Non-pigmented ciliary epithelial cell (primary cell): ENCODE data around the gene DNAJC22.
"Not testable (repeated sequence)": the region's sequence is repeated elsewhere in the genome, so short reads cannot be mapped to it uniquely, and the experiment has no call there.

Source experiments
- DNase-seq: peaks from one replicate; pipeline ENCODE4 v3.0.0-alpha.2; 2010; ENCODE audit warnings: low read depth

DNAJC22 gene

DNA sequence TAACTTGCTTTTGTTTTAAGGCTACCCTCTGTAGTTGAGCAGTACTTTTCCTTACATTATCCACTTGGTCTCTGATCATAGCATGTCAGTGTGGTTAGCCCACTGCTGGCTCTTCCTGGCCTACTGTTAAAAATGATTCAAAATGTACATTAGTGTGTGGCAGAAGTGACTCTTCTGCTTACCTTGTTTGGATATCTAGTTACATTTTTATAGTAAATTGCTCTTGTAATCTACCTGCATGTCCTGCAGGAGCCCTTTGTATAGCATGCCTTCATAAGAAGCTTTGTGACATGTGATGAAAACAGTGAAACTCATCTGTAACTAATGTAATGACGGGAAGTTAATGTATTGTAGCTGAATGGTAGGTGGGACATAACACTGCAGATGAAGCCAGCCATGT lies 28.7 kb downstream of the DNAJC22 start:
- no peak for DNase-seq

DNA sequence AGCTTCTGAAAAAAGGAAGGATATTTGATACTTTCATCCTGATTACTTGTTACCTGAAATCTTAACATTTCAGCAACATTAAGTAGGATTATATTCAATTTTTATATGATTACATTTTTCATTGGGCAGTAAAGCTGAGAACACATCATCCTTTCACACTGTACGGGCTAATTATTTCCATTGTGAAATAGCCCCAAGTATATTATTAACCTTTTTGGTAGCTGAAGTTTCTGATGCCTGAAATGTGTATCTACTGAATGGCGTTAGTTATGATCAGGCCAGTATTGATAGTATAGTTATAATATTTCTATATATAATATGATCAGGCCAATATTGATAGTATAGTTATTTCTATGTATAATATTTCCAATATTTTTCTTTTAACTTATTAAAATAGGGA lies 30.7 kb downstream of the DNAJC22 start:
- DNase-seq = no peak

DNA sequence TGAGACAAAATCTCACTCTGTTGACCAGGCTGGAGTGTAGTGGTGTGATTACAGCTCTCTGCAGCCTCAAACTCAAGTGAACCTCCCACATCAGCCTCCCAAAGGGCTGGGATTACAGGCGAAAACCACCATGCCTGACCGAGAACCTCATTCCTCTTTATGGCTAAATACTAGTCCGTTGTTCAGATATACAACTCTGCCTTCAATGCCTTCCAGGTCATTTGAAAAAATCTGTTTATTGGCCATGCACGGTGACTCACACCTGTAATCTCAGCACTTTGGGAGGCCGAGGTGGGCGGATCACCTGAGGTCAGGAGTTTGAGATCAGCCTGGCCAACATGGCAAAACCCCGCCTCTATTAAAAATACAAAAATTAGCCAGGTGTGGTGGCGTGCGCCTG lies 33.5 kb downstream of the DNAJC22 start:
- not testable (repeated sequence) for DNase-seq

DNA sequence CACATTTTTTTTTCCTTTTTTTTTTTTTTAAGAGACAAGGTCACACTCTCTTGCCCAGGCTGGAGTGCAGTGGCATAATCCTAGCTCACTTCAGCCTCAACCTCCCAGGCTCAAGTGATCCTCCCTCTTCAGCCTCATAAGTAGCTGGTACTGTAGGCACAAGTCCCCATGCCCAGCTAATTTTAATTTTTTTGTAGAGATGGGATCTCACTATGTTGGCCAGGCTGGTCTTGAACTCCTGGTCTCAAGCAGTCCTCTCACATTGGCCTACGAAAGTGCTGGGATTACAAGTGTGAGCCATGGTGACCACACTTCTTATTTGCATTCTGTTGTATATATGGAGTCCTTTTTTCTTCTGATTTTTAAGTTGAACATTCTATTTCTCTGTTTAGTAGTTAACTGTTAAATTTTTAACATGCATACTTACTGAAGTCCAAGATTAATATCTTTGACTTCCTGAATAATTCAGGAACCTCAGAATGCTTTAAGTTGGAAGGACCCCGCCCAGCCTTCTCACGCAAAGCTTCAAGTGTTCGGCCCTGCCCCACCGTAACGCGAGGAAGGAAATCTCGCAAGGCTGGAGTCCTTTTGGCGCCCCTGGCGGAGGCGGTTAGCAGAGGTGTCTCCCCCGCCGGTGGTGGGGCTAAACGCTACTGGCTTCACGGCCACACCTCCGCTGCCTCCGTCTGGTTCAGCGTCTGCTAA lies 42.1 kb downstream of the DNAJC22 start:
- DNase-seq = no peak

DNA sequence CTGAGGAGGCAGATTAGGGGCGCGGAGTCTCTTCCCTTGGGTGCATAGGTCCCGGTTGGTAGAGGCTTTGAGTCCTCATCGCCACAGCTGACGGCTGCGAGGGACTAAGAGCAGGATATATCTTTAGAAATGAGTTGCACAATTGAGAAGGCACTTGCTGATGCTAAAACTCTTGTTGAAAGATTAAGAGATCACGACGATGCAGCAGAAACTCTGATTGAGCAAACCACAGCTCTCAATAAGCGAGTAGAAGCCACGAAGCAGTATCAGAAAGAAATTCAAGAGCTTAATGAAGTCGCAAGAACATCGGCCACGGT lies 42.7 kb downstream of the DNAJC22 start:
- no peak for DNase-seq

DNA sequence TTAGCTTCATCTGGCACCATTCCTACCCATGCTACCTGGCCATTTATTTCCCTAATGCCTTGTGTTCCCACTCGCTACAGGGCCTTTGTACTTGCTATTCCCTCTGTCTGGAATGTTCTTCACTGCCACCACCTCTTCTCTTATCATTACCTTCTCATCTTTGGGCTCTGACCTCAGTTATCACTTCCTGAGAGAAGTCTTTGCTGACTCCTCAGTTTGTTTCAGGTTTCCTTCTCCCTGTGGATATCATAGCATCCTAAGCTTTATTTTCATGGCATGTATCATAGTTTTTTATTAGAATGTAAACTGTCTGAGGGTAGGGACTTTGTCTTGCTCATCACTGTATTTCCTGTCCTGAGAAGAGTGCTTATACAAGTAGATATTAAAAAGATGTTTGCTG lies 50.3 kb downstream of the DNAJC22 start:
- no peak for DNase-seq

DNA sequence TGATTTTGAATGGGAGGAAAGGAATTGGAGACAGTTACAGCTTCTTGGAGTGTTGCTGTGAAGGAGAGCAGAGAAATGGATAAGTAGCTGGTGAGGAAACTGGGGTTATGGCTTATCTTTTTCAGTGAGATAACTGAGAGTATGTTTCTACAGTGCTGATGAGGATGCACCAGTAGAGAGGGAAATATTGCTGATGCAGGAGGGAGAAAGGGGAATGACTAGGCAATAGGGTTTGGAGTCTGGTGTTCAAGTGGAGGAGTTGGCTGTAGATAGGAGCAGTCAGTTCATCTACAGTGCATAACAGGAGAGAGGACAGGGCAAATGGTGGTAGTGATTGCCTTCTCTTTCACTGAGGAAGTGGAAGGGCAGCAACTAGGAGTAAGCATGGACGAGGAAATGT lies 53.6 kb downstream of the DNAJC22 start:
- no peak for DNase-seq
